GM12892 (cell line): ENCODE measurements around the gene ATP2A3.
A peak's percentile ranks its signal among the peaks of the same experiment; 100 is the strongest.

Source experiments
- DNase-seq: peaks from one replicate; pipeline ENCODE4 v3.0.0; 2011; ENCODE audit not compliant: insufficient read length
- FAIRE-seq: peaks from 2 replicates; lab custom pipeline; 2011; peaks lifted over from hg19 to GRCh38; lab: Jason Lieb, UNC
- POLR2A ChIP-seq: IDR thresholded peaks from 2 replicates; pipeline ENCODE4 v1.6.1; 2011; ENCODE audit warnings: low read depth, low read length, control low read depth
- POLR2AphosphoS5 ChIP-seq: IDR thresholded peaks from 2 replicates; pipeline ENCODE4 v1.6.1; 2011; ENCODE audit warnings: low read depth, low read length, control low read depth
- TAF1 ChIP-seq: IDR thresholded peaks from 2 replicates; pipeline ENCODE4 v1.6.1; 2011; ENCODE audit warnings: low read depth, mild to moderate bottlenecking, control low read depth, low read length, borderline replicate concordance

The ATP2A3 gene

GRCh38 chr17:3978421-3979289 lies 14.4 kb upstream of the ATP2A3 start:
- DNase-seq, result no peak
- no peak for FAIRE-seq

GRCh38 chr17:3977387-3977786 lies 13.2 kb upstream of the ATP2A3 start:
- no peak for DNase-seq
- no peak for FAIRE-seq
- TF ChIP-seq POLR2A, result no peak
- TF ChIP-seq TAF1, result no peak
- no peak for TF ChIP-seq POLR2AphosphoS5

More at GRCh38 chr17:3978421-3979289, 14.4 kb upstream of the ATP2A3 start:
- TF ChIP-seq TAF1, result no peak
- TF ChIP-seq POLR2A, result no peak
- no peak for TF ChIP-seq POLR2AphosphoS5

GRCh38 chr17:3976675-3977171 lies 12.5 kb upstream of the ATP2A3 start:
- TF ChIP-seq POLR2A (no peak), TAF1 (no peak), POLR2AphosphoS5 (no peak)
- DNase-seq (no peak), FAIRE-seq (no peak)

GRCh38 chr17:3974980-3975379 lies 10.7 kb upstream of the ATP2A3 start:
- no peak for TF ChIP-seq TAF1
- no peak for TF ChIP-seq POLR2AphosphoS5
- no peak for TF ChIP-seq POLR2A
- no peak for FAIRE-seq
- no peak for DNase-seq

GRCh38 chr17:3974138-3974687 lies 10.0 kb upstream of the ATP2A3 start:
- TF ChIP-seq TAF1 (no peak), POLR2A (no peak), POLR2AphosphoS5 (no peak)
- DNase-seq (no peak), FAIRE-seq (no peak)

GRCh38 chr17:3973495-3974137 lies 9.4 kb upstream of the ATP2A3 start:
- no peak for TF ChIP-seq TAF1
- TF ChIP-seq POLR2AphosphoS5, result no peak
- TF ChIP-seq POLR2A, result no peak
- FAIRE-seq (no peak), DNase-seq (no peak)

GRCh38 chr17:3972931-3973330 lies 8.7 kb upstream of the ATP2A3 start:
- TF ChIP-seq POLR2AphosphoS5, result no peak
- TF ChIP-seq POLR2A, result no peak
- no peak for TF ChIP-seq TAF1
- no peak for DNase-seq
- FAIRE-seq, result no peak

- DNase-seq (no peak), FAIRE-seq (peak; percentile 90)
- TF ChIP-seq POLR2AphosphoS5 (no peak), TAF1 (no peak)
Measured at GRCh38 chr17:3972281-3972731, 8.1 kb upstream of the ATP2A3 start.

- DNase-seq (no peak), FAIRE-seq (no peak)
- TF ChIP-seq POLR2AphosphoS5, result no peak
Measured at GRCh38 chr17:3970668-3971067, 6.4 kb upstream of the ATP2A3 start.

- FAIRE-seq (no peak), DNase-seq (no peak)
- TF ChIP-seq POLR2AphosphoS5, result no peak
Measured at GRCh38 chr17:3969963-3970362, 5.7 kb upstream of the ATP2A3 start.

GRCh38 chr17:3968886-3969524 lies 4.8 kb upstream of the ATP2A3 start:
- FAIRE-seq (no peak), DNase-seq (no peak)
- no peak for TF ChIP-seq TAF1
- no peak for TF ChIP-seq POLR2A
- TF ChIP-seq POLR2AphosphoS5, result no peak

- FAIRE-seq (no peak), DNase-seq (no peak)
- TF ChIP-seq POLR2A (no peak), POLR2AphosphoS5 (no peak), TAF1 (no peak)
Measured at GRCh38 chr17:3968015-3968414, 3.8 kb upstream of the ATP2A3 start.
